ENCODE data around the gene PMAIP1. TPM values are rescaled to one million over a fixed set of nuclear protein-coding genes. Genes with fewer than 3 reads are reported as not detected.
"Not testable (repeated sequence)": the region's sequence is repeated elsewhere in the genome, so short reads cannot be mapped to it uniquely, and the experiment has no call there.

The PMAIP1 gene
- polyA plus RNA-seq (2011; rRNA removed), result 38.8 and 57.1 TPM in 2 replicates
- polyA minus RNA-seq (2011; rRNA and poly(A)+ RNA removed), result 19.0 and 21.3 TPM in 2 replicates

DNA sequence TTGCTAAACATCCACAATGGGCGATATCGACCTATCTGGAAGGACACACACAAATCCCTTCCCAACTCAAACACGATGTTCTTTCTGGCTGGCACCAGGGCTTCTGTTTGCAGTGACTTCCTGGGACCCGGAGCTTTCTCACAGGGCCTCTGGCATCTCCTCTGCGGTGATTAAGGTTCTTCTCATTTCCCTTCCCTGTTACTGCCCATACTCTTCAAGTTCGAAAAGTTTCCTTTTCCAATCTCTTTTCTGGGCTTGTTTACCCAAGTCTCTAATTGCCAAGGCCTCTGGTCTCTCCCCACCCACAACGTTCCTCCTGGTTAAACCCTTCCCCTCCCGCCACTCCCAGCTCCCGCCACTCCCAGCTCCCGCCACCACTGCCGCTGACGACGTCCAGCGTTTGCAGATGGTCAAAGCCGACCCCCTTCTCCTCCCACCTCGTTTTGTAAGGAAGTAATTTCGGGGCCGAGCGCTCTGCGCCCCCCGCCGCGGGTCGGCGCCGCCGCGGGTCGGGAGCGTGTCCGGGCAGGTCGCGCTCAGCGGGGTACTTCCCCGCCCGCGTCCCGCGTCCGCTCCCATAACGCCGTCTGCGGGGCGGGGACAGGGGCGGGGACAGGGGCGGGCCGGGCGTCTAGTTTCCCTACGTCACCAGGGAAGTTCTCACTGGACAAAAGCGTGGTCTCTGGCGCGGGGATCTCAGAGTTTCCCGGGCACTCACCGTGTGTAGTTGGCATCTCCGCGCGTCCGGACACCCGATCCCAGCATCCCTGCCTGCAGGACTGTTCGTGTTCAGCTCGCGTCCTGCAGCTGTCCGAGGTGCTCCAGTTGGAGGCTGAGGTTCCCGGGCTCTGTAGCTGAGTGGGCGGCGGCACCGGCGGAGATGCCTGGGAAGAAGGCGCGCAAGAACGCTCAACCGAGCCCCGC, at the start of gene PMAIP1:
Gene PMAIP1, plus strand, starts transcription at position 699 of the 924 bp plus-strand sequence. Its CDS starts 182 bp downstream, at position 881.
- DNase-seq (ENCODE audit: low read depth, low spot score), result peak; percentile 93
- TF ChIP-seq, protein P1, sequence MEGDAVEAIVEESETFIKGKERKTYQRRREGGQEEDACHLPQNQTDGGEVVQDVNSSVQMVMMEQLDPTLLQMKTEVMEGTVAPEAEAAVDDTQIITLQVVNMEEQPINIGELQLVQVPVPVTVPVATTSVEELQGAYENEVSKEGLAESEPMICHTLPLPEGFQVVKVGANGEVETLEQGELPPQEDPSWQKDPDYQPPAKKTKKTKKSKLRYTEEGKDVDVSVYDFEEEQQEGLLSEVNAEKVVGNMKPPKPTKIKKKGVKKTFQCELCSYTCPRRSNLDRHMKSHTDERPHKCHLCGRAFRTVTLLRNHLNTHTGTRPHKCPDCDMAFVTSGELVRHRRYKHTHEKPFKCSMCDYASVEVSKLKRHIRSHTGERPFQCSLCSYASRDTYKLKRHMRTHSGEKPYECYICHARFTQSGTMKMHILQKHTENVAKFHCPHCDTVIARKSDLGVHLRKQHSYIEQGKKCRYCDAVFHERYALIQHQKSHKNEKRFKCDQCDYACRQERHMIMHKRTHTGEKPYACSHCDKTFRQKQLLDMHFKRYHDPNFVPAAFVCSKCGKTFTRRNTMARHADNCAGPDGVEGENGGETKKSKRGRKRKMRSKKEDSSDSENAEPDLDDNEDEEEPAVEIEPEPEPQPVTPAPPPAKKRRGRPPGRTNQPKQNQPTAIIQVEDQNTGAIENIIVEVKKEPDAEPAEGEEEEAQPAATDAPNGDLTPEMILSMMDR (IDR thresholded peaks at IDR 0.05; ENCODE audit: low read depth, low read length), result no peak
- no peaks in the 10 kb centered on the region for H3K27me3 ChIP-seq (ENCODE audit: control insufficient read depth, insufficient read depth, low read length)
- CTCF ChIA-PET, result interaction anchor here (0.8 to 2.1 kb wide), 3 partner anchors 14 to 437 kb away, joined by 3 to 8 read pairs (median 3); no protein-coding TSS in a partner anchor
- H3K27ac ChIP-seq (ENCODE audit: low read depth, low read length), result peak within 1 kb of the TSS; percentile 91
- H3K4me3 ChIP-seq (ENCODE audit: low read depth, low read length), result peak within 1 kb of the TSS; percentile 90
- H3K9me3 ChIP-seq (ENCODE audit: control insufficient read depth, insufficient read depth, low read length), result peaks cover 3% of the 10 kb centered on the region; the same call in 1 of the 2 replicates
- POLR2A ChIA-PET, result interaction anchor here (0.5 to 3.4 kb wide), 26 partner anchors 10 to 510 kb away, joined by 3 to 27 read pairs (median 4); partner anchors contain the start of gene CCBE1

DNA sequence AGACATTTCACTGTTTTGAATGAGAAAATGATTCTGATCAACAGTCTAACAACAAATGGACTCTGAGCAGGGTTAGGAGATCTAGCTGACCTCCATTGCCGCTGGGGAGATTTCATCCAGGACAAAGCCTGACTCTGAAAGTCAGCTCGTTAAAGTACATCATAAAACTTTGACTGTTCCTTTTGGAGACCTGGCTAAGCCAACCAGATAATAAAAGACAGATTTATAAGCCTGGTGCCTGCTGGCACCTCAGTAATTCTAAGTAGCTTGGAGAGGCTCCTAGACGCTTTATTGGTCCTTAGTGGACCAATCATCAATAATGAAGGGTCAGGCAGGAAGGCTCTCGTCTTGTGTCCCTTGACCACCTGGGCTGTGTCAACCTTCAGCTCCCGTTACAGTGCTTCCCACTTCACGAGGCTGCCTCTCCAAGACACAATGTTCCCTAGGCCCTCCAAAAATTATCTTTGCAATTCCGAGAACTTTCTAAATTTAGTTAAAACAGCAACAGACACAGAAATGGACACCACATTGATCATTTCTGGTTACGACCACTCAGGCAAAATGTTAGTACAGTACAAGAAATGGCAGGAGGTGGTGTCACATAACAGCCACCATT, 47.9 kb upstream of the PMAIP1 start:
- DNase-seq (ENCODE audit: low read depth, low spot score), result no peak
- no peaks in the 10 kb centered on the region for H3K27me3 ChIP-seq (ENCODE audit: control insufficient read depth, insufficient read depth, low read length)
- CTCF ChIA-PET, result interaction anchor here (1.3 to 2.0 kb wide), 2 partner anchors 14 to 15 kb away, joined by 5 to 13 read pairs; no protein-coding TSS in a partner anchor
- POLR2A ChIA-PET, result interaction anchor here (3.2 kb wide), 1 partner anchor 48 kb away, joined by 15 read pairs; the partner anchor contains the start of gene PMAIP1
- TF ChIP-seq, protein P1 (IDR thresholded peaks at IDR 0.05; ENCODE audit: low read depth, low read length), result no peak
- no peak overlapping the region for H3K4me3 ChIP-seq (ENCODE audit: low read depth, low read length)
- H3K9me3 ChIP-seq (ENCODE audit: control insufficient read depth, insufficient read depth, low read length), result no peaks in the 10 kb centered on the region
- H3K27ac ChIP-seq (ENCODE audit: low read depth, low read length), result no peak overlapping the region

DNA sequence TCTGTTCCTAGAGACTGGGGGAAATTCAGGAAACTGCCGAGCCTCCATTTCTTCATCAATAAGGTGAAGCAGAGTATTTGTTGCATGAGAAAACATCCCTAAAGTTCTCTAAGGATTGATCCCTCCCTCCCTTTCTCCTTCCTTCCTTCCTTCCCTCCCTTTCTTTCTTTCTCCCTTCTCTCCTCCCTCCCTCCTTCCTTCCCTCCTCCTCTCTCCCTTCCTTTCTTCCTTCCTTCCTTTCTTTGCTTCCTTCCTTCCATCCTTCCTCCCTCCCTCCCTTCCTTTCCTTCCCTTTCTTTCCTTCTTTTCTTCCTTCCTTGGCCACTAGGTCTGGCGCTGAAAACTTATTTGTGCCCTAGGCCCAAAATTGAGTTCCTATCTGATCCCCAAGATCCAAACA, 47.2 kb upstream of the PMAIP1 start:
- no peaks in the 10 kb centered on the region for H3K27me3 ChIP-seq (ENCODE audit: control insufficient read depth, insufficient read depth, low read length)
- ChIA-PET CTCF (no interaction called here), POLR2A (no interaction called here)
- no peak for DNase-seq (ENCODE audit: low read depth, low spot score)
- TF ChIP-seq, protein P1 (IDR thresholded peaks at IDR 0.05; ENCODE audit: low read depth, low read length), result no peak
- no peaks in the 10 kb centered on the region for H3K9me3 ChIP-seq (ENCODE audit: control insufficient read depth, insufficient read depth, low read length)
- no peak overlapping the region for H3K27ac ChIP-seq (ENCODE audit: low read depth, low read length)
- H3K4me3 ChIP-seq (ENCODE audit: low read depth, low read length), result no peak overlapping the region

DNA sequence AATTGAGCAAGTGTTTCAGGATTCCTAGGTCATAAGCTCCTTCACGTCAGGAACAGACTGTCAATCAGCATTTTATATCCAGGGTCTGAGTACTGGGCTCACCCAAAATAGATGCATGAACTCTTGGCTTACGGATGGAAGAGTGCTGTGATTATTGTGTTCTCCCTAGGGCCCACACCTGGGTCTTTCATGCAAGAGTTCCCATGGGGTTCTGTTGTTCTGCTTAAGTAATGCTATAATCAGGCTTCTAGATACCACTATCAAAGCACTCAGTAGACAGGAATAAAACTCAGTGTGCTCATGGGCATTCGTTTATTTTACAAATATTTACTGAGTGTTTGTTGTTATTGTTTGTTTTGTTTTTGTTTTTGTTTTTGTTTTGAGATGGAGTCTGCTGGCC, 46.4 kb upstream of the PMAIP1 start:
- TF ChIP-seq, protein P1 (IDR thresholded peaks at IDR 0.05; ENCODE audit: low read depth, low read length), result no peak
- Histone ChIP-seq H3K9me3 (ENCODE audit: control insufficient read depth, insufficient read depth, low read length) (no peaks in the 10 kb centered on the region), H3K27me3 (ENCODE audit: control insufficient read depth, insufficient read depth, low read length) (no peaks in the 10 kb centered on the region), H3K4me3 (ENCODE audit: low read depth, low read length) (no peak overlapping the region), H3K27ac (ENCODE audit: low read depth, low read length) (no peak overlapping the region)
- ChIA-PET POLR2A (interaction anchor here (0.7 kb wide), 1 partner anchor 535 kb away, joined by 11 read pairs; no protein-coding TSS in a partner anchor), CTCF (interaction anchor here (0.7 kb wide), 1 partner anchor 14 kb away, joined by 10 read pairs; no protein-coding TSS in a partner anchor)
- no peak for DNase-seq (ENCODE audit: low read depth, low spot score)

DNA sequence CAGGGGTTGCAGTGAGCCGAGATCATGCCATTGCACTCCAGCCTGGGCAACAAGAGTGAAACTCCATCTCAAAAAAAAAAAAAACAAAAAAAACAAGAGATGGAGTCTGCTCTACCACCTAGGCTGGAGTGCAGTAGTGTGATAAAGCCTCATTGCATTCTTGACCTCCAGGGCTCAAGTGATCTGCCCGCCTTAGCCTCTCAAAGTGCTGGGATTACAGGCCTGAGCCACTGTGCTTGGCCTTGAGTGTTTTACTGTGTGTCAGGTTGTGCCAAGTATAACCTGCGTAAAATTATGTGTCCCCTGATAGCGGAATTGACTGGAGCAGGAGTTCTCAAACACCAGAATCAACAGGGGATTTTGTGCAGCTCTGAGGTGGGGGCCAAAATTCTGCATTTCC, 45.8 kb upstream of the PMAIP1 start:
- not testable (repeated sequence) for H3K4me3 ChIP-seq (ENCODE audit: low read depth, low read length); H3K9me3 ChIP-seq (ENCODE audit: control insufficient read depth, insufficient read depth, low read length); H3K27ac ChIP-seq (ENCODE audit: low read depth, low read length); H3K27me3 ChIP-seq (ENCODE audit: control insufficient read depth, insufficient read depth, low read length); DNase-seq (ENCODE audit: low read depth, low spot score)
- CTCF ChIA-PET, result interaction anchor here (0.7 kb wide), 1 partner anchor 15 kb away, joined by 10 read pairs; no protein-coding TSS in a partner anchor
- POLR2A ChIA-PET, result interaction anchor here (0.7 kb wide), 1 partner anchor 536 kb away, joined by 11 read pairs; no protein-coding TSS in a partner anchor
